Fibroblast of skin of abdomen (primary cell): Measurements from ENCODE around the gene SEC22B. TPM values are rescaled to one million over a fixed set of nuclear protein-coding genes. Genes with fewer than 3 reads are reported as not detected.
"Not testable (repeated sequence)": the region's sequence is repeated elsewhere in the genome, so short reads cannot be mapped to it uniquely, and the experiment has no call there.

Experiments used
- DNase-seq: peaks from one replicate; pipeline ENCODE4 v3.0.0-alpha.2; 2013
- polyA plus RNA-seq, 2 experiments: library from polyadenylated mRNA; unstranded; fragments of 120-200 nt; gene quantifications; one replicate each; pipeline ENCODE4 v1.2.1, GENCODE V29; 2013; ENCODE audit not compliant: insufficient read length in 2 of 2

The SEC22B gene
- 36.6 TPM for polyA plus RNA-seq (2013, experiment 1 of 2; ENCODE audit: insufficient read length)
- polyA plus RNA-seq (2013, experiment 2 of 2; ENCODE audit: insufficient read length), result 35.8 TPM

- DNase-seq, result peak; percentile 95
Measured at GRCh38 chr1:120176092-120176855, at the start of gene SEC22B. SEC22B (minus strand) TSS chr1:120176520; CDS start chr1:120176381, 139 bp downstream.

- not testable (repeated sequence) for DNase-seq
Measured at GRCh38 chr1:120217933-120218332, 41.6 kb upstream of the SEC22B start.

- DNase-seq, result peak; percentile 62
Measured at GRCh38 chr1:120217175-120217929, 41.0 kb upstream of the SEC22B start.

- not testable (repeated sequence) for DNase-seq
Measured at GRCh38 chr1:120213606-120214005, 37.3 kb upstream of the SEC22B start.

GRCh38 chr1:120210754-120211153 lies 34.4 kb upstream of the SEC22B start:
- DNase-seq, result not testable (repeated sequence)

GRCh38 chr1:120196863-120197775 lies 20.8 kb upstream of the SEC22B start:
- DNase-seq, result not testable (repeated sequence)

GRCh38 chr1:120188626-120189025 lies 12.3 kb upstream of the SEC22B start:
- not testable (repeated sequence) for DNase-seq

- not testable (repeated sequence) for DNase-seq
Measured at GRCh38 chr1:120182176-120182707, 5.9 kb upstream of the SEC22B start.

- DNase-seq, result peak; percentile 94
Measured at GRCh38 chr1:120179811-120180690, 3.7 kb upstream of the SEC22B start.

GRCh38 chr1:120178799-120179756 lies 2.8 kb upstream of the SEC22B start:
- peak; percentile 66 for DNase-seq

- DNase-seq, result not testable (repeated sequence)
Measured at GRCh38 chr1:120178058-120178457, 1.7 kb upstream of the SEC22B start.

GRCh38 chr1:120175688-120176087 lies 632 bp downstream of the SEC22B start:
- DNase-seq, result peak; percentile 2

GRCh38 chr1:120164761-120165160 lies 11.6 kb downstream of the SEC22B start:
- not testable (repeated sequence) for DNase-seq

GRCh38 chr1:120162015-120162414 lies 14.3 kb downstream of the SEC22B start:
- DNase-seq, result not testable (repeated sequence)

GRCh38 chr1:120158495-120158894 lies 17.8 kb downstream of the SEC22B start:
- DNase-seq, result not testable (repeated sequence)

- not testable (repeated sequence) for DNase-seq
Measured at GRCh38 chr1:120158086-120158485, 18.2 kb downstream of the SEC22B start.

- DNase-seq, result not testable (repeated sequence)
Measured at GRCh38 chr1:120150138-120150822, 26.0 kb downstream of the SEC22B start.

GRCh38 chr1:120149420-120150059 lies 26.8 kb downstream of the SEC22B start:
- DNase-seq, result not testable (repeated sequence)
